Gastrocnemius medialis (tissue), 4 donors: Measurements from ENCODE around the gene ASB2.

ENCODE experiments used
- POLR2A ChIP-seq, 2 donors: fragments of 450-650 bp; IDR thresholded peaks; one replicate each; pipeline ENCODE4 v1.6.1; 2017; ENCODE audit warnings: antibody characterized with exemption in 2 of 2, mild to moderate bottlenecking in 2 of 2, moderate library complexity in 2 of 2
- TF ChIP-seq, protein P1 (sequence below), 5 experiments: fragments of 450-650 bp in 3 of 5; fragments of 200-600 bp in 2 of 5; sonication (generic) in 2 of 5; IDR thresholded peaks in 4 of 5; conservative IDR thresholded peaks in 1 of 5; 1 replicate in 4 of 5; 2 replicates in 1 of 5; pipeline ENCODE4 v1.5.1; 2016 to 2019; ENCODE audit warnings: antibody characterized with exemption in 5 of 5, mild to moderate bottlenecking in 3 of 5, moderate library complexity in 3 of 5

GRCh38 chr14:93926245-93926872 lies 50.0 kb downstream of the ASB2 start:
- TF ChIP-seq, protein P1, sequence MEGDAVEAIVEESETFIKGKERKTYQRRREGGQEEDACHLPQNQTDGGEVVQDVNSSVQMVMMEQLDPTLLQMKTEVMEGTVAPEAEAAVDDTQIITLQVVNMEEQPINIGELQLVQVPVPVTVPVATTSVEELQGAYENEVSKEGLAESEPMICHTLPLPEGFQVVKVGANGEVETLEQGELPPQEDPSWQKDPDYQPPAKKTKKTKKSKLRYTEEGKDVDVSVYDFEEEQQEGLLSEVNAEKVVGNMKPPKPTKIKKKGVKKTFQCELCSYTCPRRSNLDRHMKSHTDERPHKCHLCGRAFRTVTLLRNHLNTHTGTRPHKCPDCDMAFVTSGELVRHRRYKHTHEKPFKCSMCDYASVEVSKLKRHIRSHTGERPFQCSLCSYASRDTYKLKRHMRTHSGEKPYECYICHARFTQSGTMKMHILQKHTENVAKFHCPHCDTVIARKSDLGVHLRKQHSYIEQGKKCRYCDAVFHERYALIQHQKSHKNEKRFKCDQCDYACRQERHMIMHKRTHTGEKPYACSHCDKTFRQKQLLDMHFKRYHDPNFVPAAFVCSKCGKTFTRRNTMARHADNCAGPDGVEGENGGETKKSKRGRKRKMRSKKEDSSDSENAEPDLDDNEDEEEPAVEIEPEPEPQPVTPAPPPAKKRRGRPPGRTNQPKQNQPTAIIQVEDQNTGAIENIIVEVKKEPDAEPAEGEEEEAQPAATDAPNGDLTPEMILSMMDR (IDR thresholded peaks at IDR 0.05 in 4 of 5, conservative IDR thresholded peaks at IDR 0.05 in 1 of 5): no peak
- TF ChIP-seq POLR2A (IDR thresholded peaks at IDR 0.05): no peak
